HG02884 (cell line): ENCODE measurements around the gene PDK2.

ENCODE experiments used
- ATAC-seq: cut with Tn5 transposase; IDR thresholded peaks from one replicate; pipeline ENCODE4 v1.9.1; 2021; ENCODE audit warnings: mild to moderate bottlenecking, moderate library complexity; ENCODE audit not compliant: unreplicated experiment

Gene PDK2

DNA sequence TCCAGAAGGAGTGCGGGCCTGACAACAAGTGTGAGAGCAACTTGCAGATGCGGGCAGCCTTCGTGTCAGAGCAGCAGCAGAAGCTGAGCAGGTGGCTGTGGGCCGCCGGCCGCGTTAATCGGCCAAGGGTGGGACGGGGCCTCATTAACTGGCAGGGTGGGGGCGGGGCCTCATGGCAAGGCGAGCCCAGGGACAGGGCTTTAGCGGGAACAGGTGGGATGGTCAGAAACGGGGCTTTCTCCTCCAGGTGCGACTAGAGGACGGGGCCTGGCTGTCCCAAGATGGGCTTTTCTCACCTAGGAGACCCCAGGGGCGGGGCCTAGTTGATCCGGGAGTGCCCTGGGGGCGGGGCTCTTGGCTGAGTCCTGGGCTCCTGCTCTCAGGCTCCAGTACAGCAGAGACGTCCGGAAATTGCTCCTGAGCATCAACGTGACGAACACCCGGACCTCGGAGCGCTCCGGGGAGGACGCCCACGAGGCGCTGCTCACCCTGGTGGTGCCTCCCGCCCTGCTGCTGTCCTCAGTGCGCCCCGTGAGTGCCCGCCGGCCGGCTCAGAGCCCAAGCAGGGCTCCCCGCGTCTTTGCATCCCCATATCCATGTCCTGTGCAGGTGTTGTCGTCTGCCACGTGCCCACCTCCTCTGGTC is 18.4 kb upstream of the PDK2 start:
- ATAC-seq: no peak

DNA sequence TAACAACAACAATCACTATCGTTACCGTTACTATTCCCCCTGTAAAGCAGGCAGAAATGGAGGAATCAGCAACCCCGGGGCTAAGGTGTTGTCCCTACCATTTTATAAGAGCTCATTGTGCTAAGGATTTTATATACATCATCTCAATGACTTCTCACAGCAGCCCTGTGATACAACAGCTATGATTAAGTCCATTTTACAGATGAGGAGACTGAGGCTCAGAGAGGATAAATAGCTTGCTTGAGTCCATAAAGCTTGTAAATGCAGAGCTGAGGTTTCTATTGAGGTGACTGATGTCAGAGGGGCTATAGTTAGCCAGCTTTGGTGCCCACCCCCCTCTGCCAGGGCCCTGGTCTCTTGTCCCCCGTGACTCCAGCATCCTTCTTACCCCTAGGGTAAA is 16.7 kb upstream of the PDK2 start:
- no peak for ATAC-seq

- ATAC-seq: no peak
These were observed 15.6 kb upstream of the PDK2 start for GRCh38 chr17:50079334-50080095.

DNA sequence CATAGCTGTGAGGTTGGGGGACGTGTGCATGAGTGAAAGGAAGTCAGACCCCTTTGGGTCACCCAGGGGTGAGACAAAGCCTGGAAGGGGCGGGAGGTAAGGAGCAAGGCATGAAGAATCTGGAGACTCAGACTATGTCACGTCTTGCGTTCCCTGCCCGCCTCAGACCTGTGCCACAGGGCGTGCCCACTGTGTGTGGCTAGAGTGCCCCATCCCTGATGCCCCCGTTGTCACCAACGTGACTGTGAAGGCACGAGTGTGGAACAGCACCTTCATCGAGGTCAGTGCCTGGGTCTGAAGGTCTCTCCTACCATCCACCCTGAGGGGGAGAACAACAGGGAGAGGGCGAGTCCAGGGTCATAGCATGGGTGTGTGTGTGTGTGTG is 15.1 kb upstream of the PDK2 start:
- ATAC-seq: no peak

DNA sequence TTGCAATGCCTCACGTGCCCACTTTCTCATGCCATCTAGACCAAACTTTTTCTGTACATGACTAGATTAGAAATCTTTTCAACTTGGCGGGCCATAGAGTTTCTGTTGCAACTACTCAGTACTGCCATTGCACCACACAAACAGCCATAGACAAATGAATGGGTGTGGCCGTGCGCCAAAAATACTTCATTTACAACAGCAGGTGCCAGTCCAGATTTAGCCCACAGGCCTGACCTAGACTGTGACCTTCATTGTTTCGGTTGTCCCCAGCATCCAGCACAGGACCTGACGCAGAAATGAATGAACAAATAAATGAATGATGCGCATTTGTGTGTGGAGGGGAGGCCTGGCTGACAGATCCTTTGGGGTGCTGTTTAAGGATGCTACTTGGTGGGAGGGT is 14.3 kb upstream of the PDK2 start:
- no peak for ATAC-seq

- ATAC-seq: no peak
These were observed 13.4 kb upstream of the PDK2 start for GRCh38 chr17:50081757-50082156.

- ATAC-seq: no peak
These were observed 7.8 kb upstream of the PDK2 start for GRCh38 chr17:50087246-50087911.

DNA sequence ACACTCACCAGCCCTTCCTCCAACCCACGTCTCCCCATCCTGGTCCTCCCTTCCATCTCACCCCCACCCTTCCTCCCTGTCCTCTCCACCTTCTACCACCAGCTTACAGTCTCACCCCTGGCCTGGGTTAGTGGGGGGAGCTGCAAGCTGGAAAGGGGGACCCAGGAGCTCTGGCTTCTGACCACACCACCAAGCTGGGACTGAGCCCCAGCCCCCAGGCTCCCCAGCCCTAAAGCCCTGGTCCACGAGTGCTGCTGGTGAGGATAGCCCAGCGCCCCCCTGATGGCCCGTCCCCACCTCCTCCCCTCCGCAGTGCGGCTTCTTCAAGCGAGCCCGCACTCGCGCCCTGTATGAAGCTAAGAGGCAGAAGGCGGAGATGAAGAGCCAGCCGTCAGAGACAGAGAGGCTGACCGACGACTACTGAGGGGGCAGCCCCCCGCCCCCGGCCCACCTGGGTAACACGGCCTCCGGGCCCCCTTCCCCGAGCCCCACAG is 7.2 kb upstream of the PDK2 start:
- no peak for ATAC-seq

DNA sequence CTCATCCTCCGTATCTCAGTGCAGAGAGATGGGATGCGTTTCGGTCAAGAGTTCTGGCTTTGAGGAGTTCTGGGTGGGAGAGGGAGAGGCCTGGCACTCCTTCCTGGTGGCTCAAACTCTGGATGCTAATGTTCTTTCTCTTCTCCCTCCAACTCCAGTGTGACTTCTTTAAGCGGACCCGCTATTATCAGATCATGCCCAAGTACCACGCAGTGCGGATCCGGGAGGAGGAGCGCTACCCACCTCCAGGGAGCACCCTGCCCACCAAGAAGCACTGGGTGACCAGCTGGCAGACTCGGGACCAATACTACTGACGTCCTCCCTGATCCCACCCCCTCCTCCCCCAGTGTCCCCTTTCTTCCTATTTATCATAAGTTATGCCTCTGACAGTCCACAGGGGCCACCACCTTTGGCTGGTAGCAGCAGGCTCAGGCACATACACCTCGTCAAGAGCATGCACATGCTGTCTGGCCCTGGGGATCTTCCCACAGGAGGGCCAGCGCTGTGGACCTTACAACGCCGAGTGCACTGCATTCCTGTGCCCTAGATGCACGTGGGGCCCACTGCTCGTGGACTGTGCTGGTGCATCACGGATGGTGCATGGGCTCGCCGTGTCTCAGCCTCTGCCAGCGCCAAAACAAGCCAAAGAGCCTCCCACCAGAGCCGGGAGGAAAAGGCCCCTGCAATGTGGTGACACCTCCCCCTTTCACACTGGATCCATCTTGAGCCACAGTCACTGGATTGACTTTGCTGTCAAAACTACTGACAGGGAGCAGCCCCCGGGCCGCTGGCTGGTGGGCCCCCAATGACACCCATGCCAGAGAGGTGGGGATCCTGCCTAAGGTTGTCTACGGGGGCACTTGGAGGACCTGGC is 6.0 kb upstream of the PDK2 start:
- ATAC-seq: no peak

GRCh38 chr17:50090071-50090470 is 5.1 kb upstream of the PDK2 start:
- ATAC-seq: no peak

DNA sequence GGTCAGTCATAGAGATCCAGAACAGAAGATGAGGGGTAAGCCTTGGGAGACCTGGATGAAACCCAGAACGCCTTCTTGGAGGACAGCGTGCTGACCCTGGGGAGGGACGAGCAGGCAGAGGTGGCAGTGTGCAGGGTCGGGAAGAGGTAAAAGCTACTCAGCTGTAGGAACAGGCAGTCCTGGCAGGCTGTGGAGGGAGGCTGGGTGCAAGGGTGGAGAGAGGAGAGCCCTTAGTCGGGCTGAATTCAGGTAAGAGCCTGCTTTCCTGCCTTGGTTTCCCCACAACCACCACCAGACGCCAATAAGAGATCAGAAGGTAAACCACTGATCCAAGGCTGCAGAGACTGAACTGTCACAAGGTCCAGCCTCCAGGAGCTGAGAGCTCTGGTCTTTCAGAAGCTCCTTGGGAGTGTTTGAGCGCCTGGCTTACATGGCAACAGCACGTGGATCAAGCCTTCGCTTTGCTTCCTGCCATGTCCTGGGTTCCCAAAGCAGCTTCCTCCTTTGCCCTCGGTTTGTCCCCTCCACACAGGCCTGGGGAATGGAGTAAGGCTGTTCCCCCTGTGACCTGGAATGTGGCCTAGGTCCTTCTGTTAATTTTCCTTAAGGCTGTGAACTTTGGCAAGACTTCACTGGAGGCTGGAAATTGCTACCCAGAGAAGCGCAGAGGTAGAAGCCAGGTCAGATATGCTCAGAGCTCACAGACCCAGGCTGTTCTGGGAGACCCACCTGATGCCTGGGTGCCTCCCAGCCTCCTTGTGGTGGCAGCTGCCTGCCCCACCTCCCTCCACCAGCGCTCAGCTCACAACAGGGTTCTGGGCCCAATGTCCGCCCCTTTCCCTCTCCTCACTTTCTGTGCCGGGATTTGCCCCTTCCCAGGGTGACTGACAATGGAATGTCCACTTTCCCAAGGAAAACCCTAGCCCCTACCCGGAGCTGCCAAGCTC is 3.9 kb upstream of the PDK2 start:
- no peak for ATAC-seq

GRCh38 chr17:50091918-50092285 is 3.2 kb upstream of the PDK2 start:
- ATAC-seq: no peak

DNA sequence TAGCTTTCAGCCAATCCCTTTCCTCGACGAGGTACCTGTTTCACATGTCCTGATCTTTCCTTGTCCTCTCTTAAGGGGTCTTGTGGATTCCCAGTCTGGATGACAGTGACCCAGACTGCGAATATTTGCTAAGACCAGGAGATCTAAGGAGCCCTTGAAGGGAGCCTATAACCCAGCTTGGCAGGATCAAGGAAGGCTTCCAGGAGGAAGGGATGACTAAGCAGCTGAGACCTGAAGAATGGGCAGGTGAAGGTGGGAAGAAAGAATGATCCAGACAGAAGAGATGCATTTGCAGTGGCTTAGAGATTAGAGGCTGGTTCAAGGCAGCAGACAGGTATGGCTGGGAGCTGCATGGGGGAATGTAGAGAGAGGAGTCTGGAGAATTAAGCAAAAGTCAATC is 1.9 kb upstream of the PDK2 start:
- no peak for ATAC-seq

- no peak for ATAC-seq
These were observed 1.3 kb upstream of the PDK2 start for GRCh38 chr17:50093807-50094206.

- ATAC-seq: no peak
These were observed 853 bp upstream of the PDK2 start for GRCh38 chr17:50094243-50094752.

GRCh38 chr17:50095626-50096037 is 481 bp downstream of the PDK2 start:
- ATAC-seq: no peak

DNA sequence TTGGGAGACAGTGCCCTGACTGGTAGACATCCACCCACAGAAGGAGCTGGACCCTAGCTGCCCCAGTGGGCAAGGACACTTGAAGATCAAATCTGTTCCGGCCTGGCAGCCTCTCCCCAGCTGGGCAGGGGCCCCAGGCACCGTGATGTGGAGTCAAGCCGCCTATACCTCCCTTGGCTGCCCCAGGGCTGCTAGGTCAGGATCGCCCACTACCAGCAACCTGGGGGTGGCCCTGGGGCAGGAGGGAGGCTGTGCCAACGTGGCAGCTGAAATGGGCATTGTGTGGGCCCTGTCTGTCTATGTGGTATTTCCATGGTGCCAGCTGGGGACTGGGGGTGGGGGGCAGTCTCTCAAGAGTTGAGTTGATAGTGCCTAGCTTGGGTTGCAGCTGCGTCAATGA is 941 bp downstream of the PDK2 start:
- no peak for ATAC-seq

- no peak for ATAC-seq
These were observed 1.6 kb downstream of the PDK2 start for GRCh38 chr17:50096758-50097157.

- no peak for ATAC-seq
These were observed 2.3 kb downstream of the PDK2 start for GRCh38 chr17:50097455-50097854.

DNA sequence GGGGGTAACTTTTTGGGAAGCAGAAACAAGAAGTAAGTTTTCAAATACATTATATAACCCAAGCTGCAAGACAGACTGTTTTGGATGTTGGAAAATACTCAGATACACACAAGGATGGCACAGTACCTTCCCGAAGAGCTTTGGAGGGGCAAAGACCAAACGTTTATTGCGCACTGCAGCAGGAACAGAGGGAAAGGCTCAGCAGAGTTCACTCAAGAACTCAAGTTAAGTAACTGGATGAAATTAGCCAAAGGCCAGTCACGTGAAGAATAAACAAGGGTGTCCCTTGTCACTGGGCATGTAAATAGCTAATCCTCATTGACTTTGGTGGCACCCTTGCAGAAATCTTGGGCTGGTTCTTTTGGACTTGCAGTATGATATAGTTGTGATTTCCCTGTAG is 2.8 kb downstream of the PDK2 start:
- no peak for ATAC-seq
